Measurements from ENCODE around the gene NSUN5.

- TF ChIP-seq EZH2 (IDR thresholded peaks at IDR 0.05; ENCODE audit: borderline replicate concordance, insufficient read depth, low read length, poor library complexity, severe bottlenecking) (no peak), POLR2AphosphoS5 (IDR thresholded peaks at IDR 0.05) (no peak), RAD21 (conservative IDR thresholded peaks at IDR 0.05) (no peak), CTCF (IDR thresholded peaks at IDR 0.05; ENCODE audit: poor library complexity, severe bottlenecking) (no peak), EP300 (conservative IDR thresholded peaks at IDR 0.05; ENCODE audit: poor library complexity, severe bottlenecking) (no peak), SMC3 (conservative IDR thresholded peaks at IDR 0.05; ENCODE audit: poor library complexity) (no peak), MXI1 (conservative IDR thresholded peaks at IDR 0.05; ENCODE audit: poor library complexity, severe bottlenecking) (no peak)
These were observed 4.9 kb upstream of the NSUN5 start for GRCh38 chr7:73313521-73313906.
